Measurements from ENCODE around the gene ZNF579. TPM values are rescaled to one million over a fixed set of nuclear protein-coding genes. Genes with fewer than 3 reads are reported as not detected.

The ZNF579 gene
- polyA plus RNA-seq, 1 donor (not counting 4 experiments of a cell fraction or from before 2014, with no cell fraction given): 1.5 TPM

DNA sequence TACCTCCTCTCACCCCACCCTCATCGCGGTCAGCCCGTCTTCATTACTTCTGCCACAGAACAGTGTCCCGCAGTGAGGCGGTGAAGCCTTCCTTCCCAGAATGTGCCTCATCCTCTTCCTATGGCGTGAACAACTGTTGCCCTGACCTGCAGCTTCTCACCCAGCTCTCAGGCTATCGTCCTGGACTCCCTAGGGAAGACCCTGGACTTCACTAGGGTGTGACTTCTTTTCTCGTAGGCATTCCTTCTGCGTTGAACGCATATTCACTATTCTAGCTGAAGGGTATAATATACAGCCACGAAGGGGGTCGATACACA is 25.8 kb upstream of the ZNF579 start:
- Histone ChIP-seq H3K79me2 (ENCODE audit: control insufficient read depth, insufficient read depth, low read length) (peaks cover 49% of the 10 kb centered on the region), H3K4me2 (ENCODE audit: control insufficient read depth, extremely low read depth, insufficient read depth, low read depth, low read length) (peak overlapping the region; percentile 80), H3K9me3 (ENCODE audit: control insufficient read depth, low read depth, low read length) (no peaks in the 10 kb centered on the region), H3K4me3 (ENCODE audit: control insufficient read depth in 2 of 3, extremely low read depth in 1 of 3, insufficient read depth in 2 of 3, low read depth in 1 of 3, low read length in 3 of 3) (peak overlapping the region; percentile 61 to 73 (median 72)), H3K9ac (ENCODE audit: control insufficient read depth, extremely low read depth, insufficient read depth, low read length) (peak overlapping the region; percentile 84), H3K27ac (ENCODE audit: control insufficient read depth, insufficient read depth, low read length) (peak overlapping the region; percentile 45), H3K4me1 (ENCODE audit: control insufficient read depth, extremely low read depth, insufficient read depth, low read length) (peaks cover 16% of the 10 kb centered on the region), H3K9me1 (ENCODE audit: control insufficient read depth, extremely low read depth, insufficient read depth, low read length) (no peaks in the 10 kb centered on the region), H3K36me3 (ENCODE audit: control insufficient read depth in 2 of 2, extremely low read depth in 1 of 2, insufficient read depth in 2 of 2, low read length in 2 of 2) (peaks cover 11 to 14% of the 10 kb centered on the region in 2 experiments), H3K27me3 (ENCODE audit: control insufficient read depth, extremely low read depth, insufficient read depth, low read length) (no peaks in the 10 kb centered on the region), H2AFZ (ENCODE audit: control insufficient read depth, low read length) (peak overlapping the region; percentile 9), H4K20me1 (ENCODE audit: control insufficient read depth, extremely low read depth, insufficient read depth, low read length) (no peaks in the 10 kb centered on the region)
- TF ChIP-seq, protein P1, sequence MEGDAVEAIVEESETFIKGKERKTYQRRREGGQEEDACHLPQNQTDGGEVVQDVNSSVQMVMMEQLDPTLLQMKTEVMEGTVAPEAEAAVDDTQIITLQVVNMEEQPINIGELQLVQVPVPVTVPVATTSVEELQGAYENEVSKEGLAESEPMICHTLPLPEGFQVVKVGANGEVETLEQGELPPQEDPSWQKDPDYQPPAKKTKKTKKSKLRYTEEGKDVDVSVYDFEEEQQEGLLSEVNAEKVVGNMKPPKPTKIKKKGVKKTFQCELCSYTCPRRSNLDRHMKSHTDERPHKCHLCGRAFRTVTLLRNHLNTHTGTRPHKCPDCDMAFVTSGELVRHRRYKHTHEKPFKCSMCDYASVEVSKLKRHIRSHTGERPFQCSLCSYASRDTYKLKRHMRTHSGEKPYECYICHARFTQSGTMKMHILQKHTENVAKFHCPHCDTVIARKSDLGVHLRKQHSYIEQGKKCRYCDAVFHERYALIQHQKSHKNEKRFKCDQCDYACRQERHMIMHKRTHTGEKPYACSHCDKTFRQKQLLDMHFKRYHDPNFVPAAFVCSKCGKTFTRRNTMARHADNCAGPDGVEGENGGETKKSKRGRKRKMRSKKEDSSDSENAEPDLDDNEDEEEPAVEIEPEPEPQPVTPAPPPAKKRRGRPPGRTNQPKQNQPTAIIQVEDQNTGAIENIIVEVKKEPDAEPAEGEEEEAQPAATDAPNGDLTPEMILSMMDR (optimal IDR thresholded peaks at IDR 0.05 in 1 of 3, IDR thresholded peaks at IDR 0.05 in 1 of 3, conservative IDR thresholded peaks at IDR 0.05 in 1 of 3; ENCODE audit: extremely low read depth in 1 of 3, insufficient read depth in 2 of 3, low read length in 3 of 3): no peak
- no peak for TF ChIP-seq EZH2 (IDR thresholded peaks at IDR 0.05; ENCODE audit: low read length)
- dilution Hi-C loops (cut with MboI; ENCODE audit: extremely low pct_ligation_motif_present, low sequenced_read_pairs): no loop called here
- no peak for FAIRE-seq
- DNase-seq (ENCODE audit: low read depth, low spot score): no peak

DNA sequence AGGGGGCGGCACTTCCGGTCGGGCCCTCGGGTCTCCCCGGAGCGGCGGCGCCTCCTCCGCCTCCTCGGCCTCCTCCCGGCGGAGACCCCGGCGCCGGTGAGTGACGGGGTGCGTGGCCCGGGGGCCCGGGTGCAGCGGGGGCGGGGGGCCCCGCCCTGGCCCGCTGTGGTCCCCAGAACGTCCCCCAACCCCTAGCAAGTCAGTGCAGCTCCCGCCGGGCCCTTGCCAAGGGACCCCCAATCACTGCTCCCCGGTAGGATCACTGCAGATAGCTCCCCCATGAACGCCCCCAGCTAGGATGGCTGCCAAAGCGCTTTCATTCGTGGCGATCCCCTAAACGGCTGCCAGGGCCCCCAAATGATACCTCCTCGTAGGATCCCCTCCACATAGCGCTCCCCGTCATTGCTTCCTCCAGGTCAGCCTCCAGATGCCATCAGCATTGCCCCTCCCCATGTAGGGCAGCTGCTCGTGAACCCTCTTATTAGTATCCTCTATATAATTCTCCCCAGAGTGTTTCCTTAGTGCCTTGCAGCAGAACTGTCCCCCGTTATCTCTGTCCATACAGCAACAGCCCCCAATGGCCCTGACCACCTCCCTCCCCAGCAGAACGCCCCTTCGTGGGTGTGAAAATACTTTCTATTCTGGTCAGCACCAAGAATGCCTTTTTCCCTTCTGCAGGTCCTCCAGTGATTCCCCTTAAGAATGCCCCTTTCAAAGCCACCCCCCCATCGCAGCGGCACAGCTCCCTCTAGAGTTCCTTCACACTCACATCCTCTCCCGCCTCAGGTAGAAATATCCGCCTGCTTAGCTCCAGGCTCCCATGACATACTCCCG is 25.2 kb upstream of the ZNF579 start, which contains the start of gene ZNF865:
Gene ZNF865, plus strand, starts transcription at position 11 of the 834 bp plus-strand sequence. CDS start 7,972 bp downstream, outside the sequence.
- no peak for TF ChIP-seq EZH2 (IDR thresholded peaks at IDR 0.05; ENCODE audit: low read length)
- TF ChIP-seq, protein P1 (optimal IDR thresholded peaks at IDR 0.05 in 1 of 3, IDR thresholded peaks at IDR 0.05 in 1 of 3, conservative IDR thresholded peaks at IDR 0.05 in 1 of 3; ENCODE audit: extremely low read depth in 1 of 3, insufficient read depth in 2 of 3, low read length in 3 of 3): peak; percentile 88 to 91 (median 91)
- peak; percentile 86 for FAIRE-seq

More for the DNA sequence above, 25.2 kb upstream of the ZNF579 start, which contains the start of gene ZNF865:
- Histone ChIP-seq H3K79me2 (ENCODE audit: control insufficient read depth, insufficient read depth, low read length) (peaks cover 44% of the 10 kb centered on the region), H3K27ac (ENCODE audit: control insufficient read depth, insufficient read depth, low read length) (peak within 1 kb of the TSS; percentile 67), H3K36me3 (ENCODE audit: control insufficient read depth in 2 of 2, extremely low read depth in 1 of 2, insufficient read depth in 2 of 2, low read length in 2 of 2) (peaks cover 11 to 14% of the 10 kb centered on the region in 2 experiments), H3K4me1 (ENCODE audit: control insufficient read depth, extremely low read depth, insufficient read depth, low read length) (peaks cover 21% of the 10 kb centered on the region), H3K9me3 (ENCODE audit: control insufficient read depth, low read depth, low read length) (no peaks in the 10 kb centered on the region), H3K4me3 (ENCODE audit: control insufficient read depth in 2 of 3, extremely low read depth in 1 of 3, insufficient read depth in 2 of 3, low read depth in 1 of 3, low read length in 3 of 3) (peak within 1 kb of the TSS; percentile 61 to 73 (median 72)), H3K9ac (ENCODE audit: control insufficient read depth, extremely low read depth, insufficient read depth, low read length) (peak within 1 kb of the TSS; percentile 84), H3K27me3 (ENCODE audit: control insufficient read depth, extremely low read depth, insufficient read depth, low read length) (no peaks in the 10 kb centered on the region), H3K9me1 (ENCODE audit: control insufficient read depth, extremely low read depth, insufficient read depth, low read length) (no peaks in the 10 kb centered on the region), H2AFZ (ENCODE audit: control insufficient read depth, low read length) (peak within 1 kb of the TSS; percentile 63), H4K20me1 (ENCODE audit: control insufficient read depth, extremely low read depth, insufficient read depth, low read length) (no peaks in the 10 kb centered on the region), H3K4me2 (ENCODE audit: control insufficient read depth, extremely low read depth, insufficient read depth, low read depth, low read length) (peak within 1 kb of the TSS; percentile 95)
- dilution Hi-C loops (cut with MboI; ENCODE audit: extremely low pct_ligation_motif_present, low sequenced_read_pairs): no loop called here
- no peak for DNase-seq (ENCODE audit: low read depth, low spot score)
